Measurements from ENCODE around the gene KLK10. TPM values are rescaled to one million over a fixed set of nuclear protein-coding genes. Genes with fewer than 3 reads are reported as not detected.

Gene KLK10
- total RNA-seq, 6 donors from 2014 or later = 4.8 to 21.7 (median 18.6) TPM; not detected in 1

- H3K4me1 ChIP-seq = peaks cover 0 to 3% (median 0%) of the 10 kb centered on the region in 4 donors
- no peak for DNase-seq
- no peak overlapping the region for H3K4me3 ChIP-seq
- H3K36me3 ChIP-seq = no peaks in the 10 kb centered on the region
- H3K9me3 ChIP-seq = no peaks in the 10 kb centered on the region
- WGBS, 2 donors = 53 to 69% methylated on average over 5 of the region's 5 CpGs
- peaks cover 0 to 5% (median 2%) of the 10 kb centered on the region in 4 donors for H3K27me3 ChIP-seq
- TF ChIP-seq EP300 (IDR thresholded peaks at IDR 0.05) = no peak
- no peak for TF ChIP-seq POLR2AphosphoS5 (IDR thresholded peaks at IDR 0.05)
- TF ChIP-seq, protein P1, sequence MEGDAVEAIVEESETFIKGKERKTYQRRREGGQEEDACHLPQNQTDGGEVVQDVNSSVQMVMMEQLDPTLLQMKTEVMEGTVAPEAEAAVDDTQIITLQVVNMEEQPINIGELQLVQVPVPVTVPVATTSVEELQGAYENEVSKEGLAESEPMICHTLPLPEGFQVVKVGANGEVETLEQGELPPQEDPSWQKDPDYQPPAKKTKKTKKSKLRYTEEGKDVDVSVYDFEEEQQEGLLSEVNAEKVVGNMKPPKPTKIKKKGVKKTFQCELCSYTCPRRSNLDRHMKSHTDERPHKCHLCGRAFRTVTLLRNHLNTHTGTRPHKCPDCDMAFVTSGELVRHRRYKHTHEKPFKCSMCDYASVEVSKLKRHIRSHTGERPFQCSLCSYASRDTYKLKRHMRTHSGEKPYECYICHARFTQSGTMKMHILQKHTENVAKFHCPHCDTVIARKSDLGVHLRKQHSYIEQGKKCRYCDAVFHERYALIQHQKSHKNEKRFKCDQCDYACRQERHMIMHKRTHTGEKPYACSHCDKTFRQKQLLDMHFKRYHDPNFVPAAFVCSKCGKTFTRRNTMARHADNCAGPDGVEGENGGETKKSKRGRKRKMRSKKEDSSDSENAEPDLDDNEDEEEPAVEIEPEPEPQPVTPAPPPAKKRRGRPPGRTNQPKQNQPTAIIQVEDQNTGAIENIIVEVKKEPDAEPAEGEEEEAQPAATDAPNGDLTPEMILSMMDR (IDR thresholded peaks at IDR 0.05) = no peak
- TF ChIP-seq POLR2A (IDR thresholded peaks at IDR 0.05) = no peak
- ATAC-seq (ENCODE audit: low FRiP score in 2 of 2) = no peak
- H3K27ac ChIP-seq = no peak overlapping the region
These were observed 8.4 kb upstream of the KLK10 start for GRCh38 chr19:51027873-51028272.

GRCh38 chr19:51027126-51027806 lies 7.8 kb upstream of the KLK10 start:
- 40 to 53% methylated on average over 13 to 14 of the region's 14 CpGs for WGBS, 2 donors
- no peak overlapping the region for H3K4me3 ChIP-seq
- TF ChIP-seq, protein P1 (IDR thresholded peaks at IDR 0.05) = no peak
- TF ChIP-seq EP300 (IDR thresholded peaks at IDR 0.05) (no peak), POLR2A (IDR thresholded peaks at IDR 0.05) (no peak), POLR2AphosphoS5 (IDR thresholded peaks at IDR 0.05) (no peak)

GRCh38 chr19:51026554-51026831 lies 7.0 kb upstream of the KLK10 start, which contains the start of gene KLK11:
TSS of gene KLK11 (minus strand) at chr19:51026616. CDS start at chr19:51025631, 985 bp downstream.
- ATAC-seq (ENCODE audit: low FRiP score in 2 of 2) (peak; percentile 15 to 32), DNase-seq (peak; percentile 30 to 81)
- TF ChIP-seq POLR2A (IDR thresholded peaks at IDR 0.05) (peak in 1 of 4 donors; percentile 43), EP300 (IDR thresholded peaks at IDR 0.05) (no peak)
- TF ChIP-seq, protein P1 (IDR thresholded peaks at IDR 0.05) = no peak
- H3K4me3 ChIP-seq = peak within 1 kb of the TSS in 3 of 4 donors; percentile 13 to 29 (median 23)
- WGBS, 2 donors = 46 to 84% methylated on average over 9 of the region's 11 CpGs
- peaks cover 0 to 5% (median 2%) of the 10 kb centered on the region in 4 donors for H3K27me3 ChIP-seq
- H3K9me3 ChIP-seq = no peaks in the 10 kb centered on the region
- H3K4me1 ChIP-seq = peaks cover 0 to 3% (median 0%) of the 10 kb centered on the region in 4 donors
- peak within 1 kb of the TSS in 2 of 4 donors; percentile 44 to 69 for H3K27ac ChIP-seq
- no peaks in the 10 kb centered on the region for H3K36me3 ChIP-seq

More at GRCh38 chr19:51027126-51027806, 7.8 kb upstream of the KLK10 start:
- ATAC-seq (ENCODE audit: low FRiP score in 2 of 2) (no peak), DNase-seq (no peak)
- peaks cover 0 to 3% (median 0%) of the 10 kb centered on the region in 4 donors for H3K4me1 ChIP-seq
- H3K27ac ChIP-seq = no peak overlapping the region
- no peaks in the 10 kb centered on the region for H3K9me3 ChIP-seq
- no peaks in the 10 kb centered on the region for H3K36me3 ChIP-seq
- H3K27me3 ChIP-seq = peaks cover 0 to 5% (median 2%) of the 10 kb centered on the region in 4 donors

DNA sequence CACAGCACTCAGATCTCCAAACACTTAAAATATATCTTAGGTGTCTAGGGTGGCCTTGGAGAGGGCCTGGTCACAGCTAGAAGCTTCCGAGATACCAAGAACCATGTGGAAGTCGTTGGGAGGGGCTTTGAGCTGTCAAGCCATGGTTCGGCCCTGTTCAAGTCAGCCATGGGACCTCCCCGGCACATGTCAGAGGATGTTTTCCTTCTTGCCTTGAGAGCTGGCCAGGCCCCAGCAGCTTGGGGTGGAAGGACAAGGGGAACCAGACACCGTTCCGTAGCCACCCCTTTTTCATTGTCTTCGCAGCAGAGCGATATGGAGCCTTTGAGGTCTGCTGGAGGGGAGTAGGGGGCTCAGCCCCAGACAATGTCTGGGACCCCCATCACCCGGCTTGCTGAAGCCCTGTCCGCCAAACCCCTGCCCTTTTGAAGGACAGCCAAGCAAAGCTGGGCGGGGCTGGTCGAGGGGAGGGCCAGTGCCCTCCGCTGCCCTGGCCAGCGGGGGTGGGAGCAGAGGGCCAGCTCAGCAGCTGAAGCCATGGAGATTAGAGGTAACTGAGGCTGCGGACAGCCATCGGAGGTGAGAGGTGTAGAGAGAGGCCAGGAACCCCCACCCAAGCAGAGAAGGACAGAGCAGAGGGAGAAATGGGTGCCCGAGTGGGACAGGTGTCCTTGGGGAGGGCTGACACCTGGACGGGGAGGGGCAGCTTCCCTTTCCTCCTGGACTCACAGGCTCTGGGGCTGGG lies 6.5 kb upstream of the KLK10 start:
- Histone ChIP-seq H3K27me3 (peaks cover 0 to 5% (median 2%) of the 10 kb centered on the region in 4 donors), H3K4me1 (peaks cover 0 to 3% (median 0%) of the 10 kb centered on the region in 4 donors), H3K4me3 (peak overlapping the region in 3 of 4 donors; percentile 13 to 29 (median 23)), H3K27ac (peak overlapping the region in 2 of 4 donors; percentile 44 to 69), H3K36me3 (no peaks in the 10 kb centered on the region), H3K9me3 (no peaks in the 10 kb centered on the region)
- peak in 1 of 2 donors; percentile 31 for DNase-seq
- 47 to 72% methylated on average over 15 to 18 of the region's 18 CpGs for WGBS, 2 donors
- no peak for TF ChIP-seq POLR2A (IDR thresholded peaks at IDR 0.05)
- TF ChIP-seq POLR2AphosphoS5 (IDR thresholded peaks at IDR 0.05) = no peak
- TF ChIP-seq EP300 (IDR thresholded peaks at IDR 0.05) = no peak
- TF ChIP-seq, protein P1 (IDR thresholded peaks at IDR 0.05) = no peak
- ATAC-seq (ENCODE audit: low FRiP score in 2 of 2) = no peak

Data from upper lobe of left lung (tissue), 6 donors.